H1 (cell line): ENCODE results near the gene FGF2. TPM values are rescaled to one million over a fixed set of nuclear protein-coding genes. Genes with fewer than 3 reads are reported as not detected.

Source experiments
- CTCF ChIA-PET: fragments of 300-600 bp; sonication (Branson Sonifier 250); formaldehyde crosslinking; loops from one replicate; lab custom pipeline; 2021; ENCODE audit not compliant: partially characterized antibody; lab: Charles Lee
- POLR2A ChIA-PET: fragments of 300-600 bp; sonication (Branson Sonifier 250); formaldehyde crosslinking; loops from one replicate; lab custom pipeline; 2021; ENCODE audit warnings: inconsistent platforms; ENCODE audit not compliant: partially characterized antibody; lab: Charles Lee
- DNase-seq, 2 experiments: peaks; one replicate each; pipeline versions ENCODE4 v3.0.0 to v3.0.0-alpha.2; 2010 to 2022; ENCODE audit warnings: low spot score in 2 of 2, low read depth in 1 of 2, mixed read lengths in 1 of 2
- FAIRE-seq: peaks from 2 replicates; lab custom pipeline; 2011; peaks lifted over from hg19 to GRCh38; lab: Jason Lieb, UNC
- H2AFZ ChIP-seq: 2 replicates; pipeline ENCODE4 v1.8.1; 2012; ENCODE audit warnings: low read length, inconsistent platforms
- H2AK5ac ChIP-seq: 2 replicates; pipeline ENCODE4 v1.6.1; 2013; ENCODE audit warnings: low read depth, low read length
- H2BK120ac ChIP-seq: replicated peaks from 2 replicates; pipeline ENCODE3; 2013; ENCODE audit warnings: low read depth, low read length, inconsistent platforms
- H2BK12ac ChIP-seq: 2 replicates; pipeline ENCODE4 v1.6.1; 2013; ENCODE audit warnings: low read depth, low read length
- H2BK15ac ChIP-seq: 2 replicates; pipeline ENCODE4 v1.6.1; 2013; ENCODE audit warnings: low read length
- H2BK20ac ChIP-seq: 2 replicates; pipeline ENCODE4 v1.6.1; 2013; ENCODE audit warnings: low read length
- H2BK5ac ChIP-seq: 2 replicates; pipeline ENCODE4 v1.6.1; 2013; ENCODE audit warnings: low read depth, low read length
- H3K14ac ChIP-seq: 2 replicates; pipeline ENCODE4 v1.6.1; 2013; ENCODE audit warnings: inconsistent platforms; ENCODE audit not compliant: insufficient read length
- H3K18ac ChIP-seq: 2 replicates; pipeline ENCODE4 v1.6.1; 2013; ENCODE audit warnings: low read length; ENCODE audit errors: extremely low read depth
- H3K23ac ChIP-seq: 2 replicates; pipeline ENCODE4 v1.6.1; 2013; ENCODE audit warnings: inconsistent platforms; ENCODE audit not compliant: insufficient read length
- H3K23me2 ChIP-seq: 2 replicates; pipeline ENCODE4 v1.6.1; 2013; ENCODE audit warnings: low read depth, low read length
- H3K27ac ChIP-seq: 2 replicates; pipeline ENCODE4 v1.6.1; 2011; ENCODE audit warnings: low read depth, low read length, inconsistent platforms
- H3K27me3 ChIP-seq, 4 experiments: replicated peaks in 1 of 4; 1 replicate in 1 of 4; 2 replicates in 3 of 4; pipeline versions ENCODE4 v1.6.1 to v1.8.1; 2011 to 2013; ENCODE audit warnings: low read length in 3 of 4, mild to moderate bottlenecking in 3 of 4, inconsistent platforms in 2 of 4, mixed read lengths in 2 of 4, moderate library complexity in 1 of 4; ENCODE audit not compliant: control insufficient read depth in 3 of 4, insufficient read depth in 3 of 4; ENCODE audit errors: extremely low read depth in 1 of 4
- H3K36me3 ChIP-seq, 4 experiments: 2 replicates each; pipeline versions ENCODE4 v1.6.1 to v1.8.1; 2011 to 2013; ENCODE audit warnings: mild to moderate bottlenecking in 4 of 4, low read length in 3 of 4, moderate library complexity in 2 of 4, control low read depth in 1 of 4, inconsistent platforms in 1 of 4; ENCODE audit not compliant: insufficient read depth in 4 of 4, control insufficient read depth in 2 of 4
- H3K4ac ChIP-seq: replicated peaks from 2 replicates; pipeline ENCODE3; 2013; ENCODE audit warnings: low read length, low read depth, mixed read lengths, inconsistent platforms; ENCODE audit not compliant: insufficient read length
- H3K4me1 ChIP-seq, 4 experiments: replicated peaks in 1 of 4; 1 replicate in 1 of 4; 2 replicates in 3 of 4; pipeline versions ENCODE4 v1.6.1 to v1.8.1; 2011 to 2013; ENCODE audit warnings: low read length in 3 of 4, inconsistent platforms in 2 of 4, mixed read lengths in 1 of 4; ENCODE audit not compliant: insufficient read depth in 4 of 4, control insufficient read depth in 3 of 4
- H3K4me2 ChIP-seq, 2 experiments: 2 replicates each; pipeline versions ENCODE4 v1.6.1 to v1.8.1; 2011 to 2013; ENCODE audit warnings: low read depth in 2 of 2, low read length in 2 of 2, control low read depth in 1 of 2, inconsistent platforms in 1 of 2, mild to moderate bottlenecking in 1 of 2; ENCODE audit not compliant: insufficient read depth in 1 of 2
- H3K4me3 ChIP-seq, 4 experiments: fragments of 200-600, 300-600 bp in 1 of 4; sonication (generic), shearing (Covaris generic), sonication (Bioruptor Twin) in 1 of 4; 2 replicates each; pipeline versions ENCODE4 v1.5.1 to v1.8.1; 2011 to 2016; ENCODE audit warnings: low read length in 4 of 4, low read depth in 3 of 4, control low read depth in 2 of 4, inconsistent platforms in 2 of 4, mild to moderate bottlenecking in 2 of 4, mixed read lengths in 1 of 4, moderate library complexity in 1 of 4; ENCODE audit not compliant: insufficient read depth in 2 of 4; ENCODE audit errors: extremely low read depth in 1 of 4
- H3K56ac ChIP-seq: replicated peaks from 2 replicates; pipeline ENCODE3; 2013; ENCODE audit warnings: low read depth, mild to moderate bottlenecking, mixed read lengths, low read length, inconsistent platforms; ENCODE audit not compliant: insufficient read length
- H3K79me1 ChIP-seq: 2 replicates; pipeline ENCODE4 v1.6.1; 2013; ENCODE audit warnings: low read depth, low read length, control low read depth
- H3K79me2 ChIP-seq, 2 experiments: 2 replicates each; pipeline versions ENCODE4 v1.6.1 to v1.8.1; 2012 to 2013; ENCODE audit warnings: low read length in 2 of 2, mild to moderate bottlenecking in 2 of 2, inconsistent platforms in 1 of 2; ENCODE audit not compliant: insufficient read depth in 2 of 2, control insufficient read depth in 1 of 2
- H3K9ac ChIP-seq, 4 experiments: replicated peaks in 1 of 4; 1 replicate in 1 of 4; 2 replicates in 3 of 4; pipeline versions ENCODE4 v1.6.1 to v1.8.1; 2011 to 2013; ENCODE audit warnings: low read depth in 3 of 4, low read length in 3 of 4, control low read depth in 2 of 4, mild to moderate bottlenecking in 2 of 4, moderate library complexity in 2 of 4, inconsistent platforms in 1 of 4; ENCODE audit errors: extremely low read depth in 1 of 4
- H3K9me3 ChIP-seq, 2 experiments: 2 replicates each; pipeline versions ENCODE4 v1.6.1 to v1.8.1; 2012 to 2013; ENCODE audit warnings: mild to moderate bottlenecking in 2 of 2, moderate library complexity in 2 of 2, control low read depth in 1 of 2, inconsistent platforms in 1 of 2, low read depth in 1 of 2, low read length in 1 of 2, mixed read lengths in 1 of 2; ENCODE audit not compliant: insufficient read depth in 2 of 2
- H4K20me1 ChIP-seq, 2 experiments: replicated peaks in 1 of 2; 2 replicates each; pipeline versions ENCODE3 to v1.8.1; 2011 to 2013; ENCODE audit warnings: inconsistent platforms in 2 of 2, low read length in 2 of 2, mild to moderate bottlenecking in 1 of 2; ENCODE audit not compliant: insufficient read depth in 2 of 2, control insufficient read depth in 1 of 2
- H4K5ac ChIP-seq: 2 replicates; pipeline ENCODE4 v1.6.1; 2013; ENCODE audit warnings: low read length, low read depth, mixed read lengths, inconsistent platforms; ENCODE audit not compliant: insufficient read length
- H4K8ac ChIP-seq: 2 replicates; pipeline ENCODE4 v1.8.0; 2013; ENCODE audit warnings: mild to moderate bottlenecking, moderate library complexity, low read length, inconsistent platforms; ENCODE audit not compliant: insufficient read depth; ENCODE audit errors: extremely low read depth
- H4K91ac ChIP-seq: replicated peaks from 2 replicates; pipeline ENCODE3; 2013; ENCODE audit warnings: low read length, mixed read lengths, inconsistent platforms; ENCODE audit not compliant: insufficient read length
- MAX ChIP-seq: IDR thresholded peaks from 2 replicates; pipeline ENCODE4 v1.6.1; 2012; ENCODE audit warnings: inconsistent platforms
- PHF8 ChIP-seq: fragments of 200-600 bp; sonication (generic); conservative IDR thresholded peaks from 2 replicates; pipeline ENCODE4 v1.7.1; 2012; ENCODE audit warnings: low read depth, mild to moderate bottlenecking, inconsistent platforms, low read length, moderate library complexity
- WGBS, 2 experiments: shearing (Covaris generic) in 1 of 2; methylation state at CpG; one replicate each; pipeline versions ENCODE4 v1.1.6 to v1.1.7; 2013 to 2015; ENCODE audit warnings: low lambda C conversion rate in 2 of 2, mixed read lengths in 2 of 2, inconsistent platforms in 1 of 2, low coverage in 1 of 2, missing lambda C conversion rate in 1 of 2; ENCODE audit not compliant: insufficient replicate concordance in 2 of 2, insufficient coverage in 1 of 2, insufficient read length in 1 of 2; ENCODE audit errors: extremely low coverage in 1 of 2, missing lambda C conversion rate in 1 of 2; 5-methylcytosine and 5-hydroxymethylcytosine counted together
- polyA plus RNA-seq, 7 experiments: library from polyadenylated mRNA; depleted of rRNA in 3 of 7; stranded (reverse) in 5 of 7; unstranded in 2 of 7; fragments of >200 nt in 5 of 7; fragments of 200-250 nt in 2 of 7; gene quantifications; 1 replicate in 5 of 7; 2 replicates in 1 of 7; 4 replicates in 1 of 7; pipeline versions ENCODE4 v1.2.1 to v1.2.3, GENCODE V29; 2011 to 2013; ENCODE audit warnings: missing spikeins in 2 of 7, mixed read lengths in 2 of 7
- total RNA-seq: library from RNA; stranded (reverse); fragmentation: NEBNext Ultra II Directional; extraction: Animal tissue kit (Norgen Biotek cat#: 25700); gene quantifications from 2 replicates; pipeline ENCODE4 v1.2.1, GENCODE V29; 2021

FGF2 gene
- total and polyA plus RNA-seq, 2 of the 8 experiments (the other 6 are each of a cell fraction or from before 2014, with no cell fraction given): 23.4 to 145 TPM

- H3K4me1 ChIP-seq: no peaks in the 10 kb centered on the region
- no peak overlapping the region for H2BK15ac ChIP-seq
- H3K4ac ChIP-seq: no peak overlapping the region
- H3K56ac ChIP-seq: no peak overlapping the region
- H4K8ac ChIP-seq: no peak overlapping the region
- H2BK12ac ChIP-seq: no peak overlapping the region
- no peak overlapping the region for H4K91ac ChIP-seq
- no peak overlapping the region for H2BK120ac ChIP-seq
- no peak overlapping the region for H3K18ac ChIP-seq
- no peak overlapping the region for H2BK20ac ChIP-seq
- FAIRE-seq: no peak
- no peaks in the 10 kb centered on the region for H4K20me1 ChIP-seq
- no peaks in the 10 kb centered on the region for H3K79me1 ChIP-seq
- no peak overlapping the region for H4K5ac ChIP-seq
- TF ChIP-seq PHF8 (no peak), MAX (no peak)
- H2BK5ac ChIP-seq: no peak overlapping the region
- no peak overlapping the region for H2AK5ac ChIP-seq
- H3K27me3 ChIP-seq: peaks cover 0 to 3% (median 0%) of the 10 kb centered on the region in 4 experiments; a peak in 1 of 7 replicates
- no peak overlapping the region for H3K9ac ChIP-seq
- CTCF ChIA-PET: interaction anchor here (1.1 to 2.5 kb wide), 5 partner anchors 8 to 159 kb away, joined by 3 to 14 read pairs (median 4); no protein-coding TSS in a partner anchor
- no peak overlapping the region for H3K14ac ChIP-seq
- no peak overlapping the region for H3K27ac ChIP-seq
- no peak for DNase-seq
- no peaks in the 10 kb centered on the region for H3K9me3 ChIP-seq
- H3K23ac ChIP-seq: no peak overlapping the region
- H3K4me3 ChIP-seq: no peak overlapping the region
- 91% methylated on average over 1 of the region's 1 CpG; no CpG with 5 or more reads in 1 of the 2 experiments for WGBS, 2 experiments
- H3K79me2 ChIP-seq: no peaks in the 10 kb centered on the region
- POLR2A ChIA-PET: interaction anchor here (0.8 to 5.7 kb wide), 3 partner anchors 9 to 14 kb away, joined by 3 to 28 read pairs (median 5); partner anchors contain the start of gene NUDT6
- H3K36me3 ChIP-seq: peaks cover 0 to 8% (median 0%) of the 10 kb centered on the region in 4 experiments; a peak in 3 of 8 replicates
- H3K23me2 ChIP-seq: no peaks in the 10 kb centered on the region
- no peak overlapping the region for H3K4me2 ChIP-seq
- no peak overlapping the region for H2AFZ ChIP-seq
Measured at GRCh38 chr4:122912810-122913575, 86.4 kb downstream of the FGF2 start.
